NCI-H82 treated with DMSO at 0.1 percent for 48 hours (cell line): Measurements from ENCODE around the gene ZCCHC18.

ENCODE experiments used
- DNase-seq: peaks from one replicate; lab custom pipeline; 2025; ENCODE audit not compliant: unreplicated experiment; lab: John Stamatoyannopoulos, UW

The ZCCHC18 gene

DNA sequence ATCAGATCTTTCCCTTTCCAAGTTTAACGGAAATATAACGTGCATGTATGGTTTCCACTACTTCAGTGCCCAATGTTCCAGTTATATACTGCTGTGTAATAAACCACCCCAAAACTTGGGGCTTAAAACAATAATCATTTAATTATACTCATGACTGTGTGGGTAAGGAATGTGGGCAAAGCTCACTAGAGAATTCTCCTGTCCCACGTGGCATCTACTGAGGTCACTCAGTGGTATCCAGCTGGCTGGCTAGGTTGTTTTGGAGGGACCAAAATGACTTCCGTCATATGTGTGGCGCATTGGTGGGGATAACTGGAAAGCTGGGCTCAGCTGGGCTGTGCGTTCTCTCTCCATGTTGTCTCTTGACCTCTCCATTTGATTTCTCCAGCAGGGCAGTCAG is 18.5 kb downstream of the ZCCHC18 start:
- no peak for DNase-seq

DNA sequence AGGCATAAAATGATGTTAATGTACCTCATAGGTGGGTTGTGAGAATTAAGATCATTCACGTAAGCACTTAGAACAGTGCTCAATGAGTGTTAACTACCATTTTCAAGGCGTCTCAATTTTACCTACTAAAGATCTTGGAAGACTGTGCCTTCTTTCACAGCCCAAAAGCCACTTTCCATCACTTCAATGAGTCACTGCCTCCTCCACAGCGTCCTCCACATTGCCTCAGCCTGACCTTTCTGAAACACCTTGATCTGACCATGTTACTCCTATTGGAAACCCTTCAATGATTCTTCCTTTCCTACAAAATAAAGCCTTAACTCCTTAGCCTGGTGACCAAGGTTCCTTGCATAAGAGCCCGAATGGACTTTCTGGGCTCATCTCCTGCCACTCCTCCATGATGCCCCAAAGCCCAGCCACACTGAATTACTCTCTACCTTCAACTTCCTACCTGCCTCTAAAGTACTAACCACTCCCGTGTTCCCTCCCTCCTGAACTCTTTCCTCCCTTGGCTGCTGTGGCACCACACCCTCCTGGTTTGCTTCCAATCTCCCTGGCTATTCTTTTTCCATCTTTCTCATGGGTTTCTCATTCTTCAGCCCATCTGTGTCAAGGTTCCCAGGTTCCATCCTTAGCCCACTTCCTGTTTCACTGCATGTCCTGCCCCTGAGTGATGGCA is 22.4 kb downstream of the ZCCHC18 start:
- DNase-seq: no peak

DNA sequence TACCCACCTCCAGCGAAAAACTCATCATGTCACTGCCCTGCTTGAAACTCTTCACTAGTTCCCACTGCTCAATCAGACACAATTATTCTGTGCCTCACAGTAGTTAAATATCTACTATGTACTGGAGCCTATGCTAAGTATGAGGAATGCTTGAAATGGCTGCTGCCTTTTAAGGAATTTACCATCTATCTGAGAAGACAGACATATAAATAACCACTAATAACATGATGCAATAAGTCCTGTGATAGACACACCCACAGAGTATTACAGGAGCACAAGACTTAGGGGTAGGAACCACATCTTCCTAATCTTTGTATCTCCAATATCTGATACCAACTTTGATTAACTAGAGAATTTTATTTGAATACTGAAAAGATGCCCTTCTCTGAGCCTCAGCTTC is 23.4 kb downstream of the ZCCHC18 start:
- DNase-seq: no peak

DNA sequence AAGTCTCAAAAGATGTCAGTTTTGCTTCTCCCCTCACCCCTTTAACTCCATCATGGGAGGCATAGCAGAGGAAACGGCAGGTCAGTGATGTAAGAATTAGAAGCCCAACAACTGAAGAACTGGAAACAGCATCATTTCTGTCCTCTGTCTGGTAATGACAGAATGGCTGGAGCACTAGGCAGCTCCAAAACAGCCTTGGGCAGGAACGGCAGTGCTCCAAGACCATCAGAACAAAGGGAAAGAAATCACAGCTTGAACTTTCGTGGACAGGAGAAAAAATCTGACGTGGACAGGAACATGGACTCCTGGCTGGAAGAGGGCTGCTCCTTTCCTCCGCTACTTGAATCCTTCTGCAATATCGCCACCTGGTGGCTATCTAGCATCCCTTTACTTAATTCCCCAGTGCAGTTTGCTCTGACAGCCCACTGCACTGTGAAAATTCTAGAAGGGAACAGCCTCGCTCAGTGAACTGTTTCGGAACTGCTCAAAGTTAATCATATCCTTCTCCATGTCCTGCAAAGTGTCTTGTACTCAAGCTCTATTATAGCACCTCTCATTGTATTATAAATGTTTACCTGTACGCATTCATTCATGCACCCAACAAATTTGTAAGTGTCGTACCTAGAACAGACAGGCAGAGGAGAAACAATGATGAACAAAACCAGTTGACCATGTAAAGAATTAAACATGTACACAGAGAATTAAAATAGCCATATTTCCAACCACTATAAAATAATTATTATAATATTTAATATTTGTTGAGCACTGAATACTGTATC is 24.1 kb downstream of the ZCCHC18 start:
- DNase-seq: peak; percentile 30

DNA sequence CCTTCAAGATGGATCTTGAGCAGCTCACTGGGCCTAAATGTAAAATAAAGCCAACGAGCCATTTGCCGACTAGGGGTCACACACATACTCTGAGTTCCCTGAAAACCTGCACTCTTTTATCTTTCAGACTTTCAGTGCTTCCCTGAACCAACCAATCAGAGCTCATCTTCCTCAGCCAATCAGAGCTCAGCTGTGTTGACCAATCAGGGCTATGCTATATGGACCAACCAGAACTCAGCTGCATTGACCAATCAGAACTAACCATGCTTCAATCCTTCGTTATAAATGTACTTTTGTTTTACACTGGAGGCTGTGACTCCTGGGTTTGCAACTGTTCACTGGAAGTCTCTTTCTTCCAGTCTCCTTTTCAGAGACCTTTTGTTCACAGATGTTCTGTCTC is 25.2 kb downstream of the ZCCHC18 start:
- DNase-seq: no peak

DNA sequence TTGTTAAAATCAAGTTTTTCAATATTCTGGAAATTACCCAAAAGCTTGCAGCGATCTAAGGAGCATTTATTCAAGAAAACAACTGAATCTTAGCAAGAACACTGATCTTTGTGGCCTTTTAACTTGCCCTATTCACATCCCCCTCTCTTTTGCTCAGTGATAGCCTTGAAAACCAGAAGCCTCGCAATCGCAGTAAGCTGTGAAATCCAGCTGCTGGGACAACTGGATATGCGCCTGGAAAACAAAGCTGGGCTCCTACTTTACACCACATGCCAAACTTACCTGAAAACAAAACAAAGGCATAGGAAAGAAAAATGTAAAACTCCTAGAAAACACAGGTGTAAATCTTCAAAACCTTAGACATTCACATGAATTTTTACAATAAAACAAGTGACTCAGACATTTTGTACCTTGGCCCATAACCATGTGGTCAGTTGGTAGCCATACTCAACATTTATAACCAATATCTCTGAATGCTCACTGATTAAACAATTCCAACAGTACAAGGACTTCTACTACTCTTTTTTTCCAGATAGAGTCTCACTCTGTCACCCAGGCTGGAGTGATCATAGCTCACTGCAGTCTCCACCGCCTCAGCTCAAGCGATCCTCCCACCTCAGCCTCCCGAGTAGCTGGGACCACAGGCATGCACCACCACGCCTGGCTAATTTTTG is 28.9 kb downstream of the ZCCHC18 start:
- no peak for DNase-seq

DNA sequence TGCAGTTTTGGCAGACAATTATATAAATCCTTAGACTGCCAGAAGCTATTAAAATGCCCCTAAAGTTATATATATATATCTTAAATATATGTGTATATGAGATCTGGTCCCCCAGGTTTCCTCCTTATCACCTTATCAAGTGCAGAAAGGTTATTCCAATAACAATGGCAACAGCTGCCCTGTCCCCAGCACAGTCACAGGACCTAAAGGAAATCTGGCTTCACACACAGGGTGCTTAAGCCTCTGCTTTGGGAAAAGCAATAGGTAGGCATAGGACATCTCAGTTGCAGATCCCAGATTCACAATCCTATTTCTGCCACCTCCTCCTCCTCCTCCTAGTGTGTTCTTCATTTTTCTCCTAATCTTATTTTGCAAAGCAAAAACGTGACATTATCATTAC is 38.7 kb downstream of the ZCCHC18 start:
- no peak for DNase-seq

DNA sequence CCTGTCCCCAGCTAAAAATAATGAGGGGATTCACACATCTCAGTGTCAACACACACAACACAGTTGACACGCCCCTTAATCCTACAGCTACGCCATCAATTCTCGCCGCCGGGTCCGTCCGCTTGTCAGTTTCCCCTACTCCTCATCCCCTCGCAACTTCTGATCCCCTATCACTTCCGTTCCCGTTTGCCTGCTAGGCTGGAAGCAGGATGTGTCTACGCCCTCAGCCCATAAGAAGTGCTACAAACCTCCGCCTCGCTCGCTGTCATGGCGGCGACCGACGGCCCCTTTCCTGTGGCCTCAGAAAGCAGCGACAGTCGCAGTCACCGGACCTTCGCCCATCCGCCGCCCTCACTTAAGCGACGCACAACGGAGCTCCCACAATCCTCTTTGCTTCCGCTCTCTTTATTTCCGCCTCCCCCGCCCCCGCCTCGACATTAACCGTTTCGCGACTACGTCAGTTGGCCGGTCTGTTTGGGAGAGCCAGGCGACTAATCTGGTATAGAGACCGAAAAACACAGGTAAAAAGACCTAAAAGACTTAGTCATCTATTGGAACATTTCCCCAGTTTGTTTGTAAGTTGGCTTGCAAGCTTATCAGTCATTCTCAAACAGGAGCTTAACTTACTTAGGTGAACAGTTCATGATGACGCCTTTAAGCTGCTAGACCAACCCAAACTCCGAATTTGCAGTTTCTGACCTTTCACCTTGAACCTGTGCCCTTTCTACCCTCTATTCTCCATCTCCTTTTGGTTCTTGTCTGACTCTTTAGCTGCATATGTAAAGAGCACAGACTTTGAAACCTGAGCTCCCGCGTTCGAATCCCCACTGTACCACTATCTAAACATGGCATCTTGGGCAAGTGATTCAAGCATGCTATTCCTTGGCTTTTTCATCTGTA is 44.6 kb downstream of the ZCCHC18 start, which contains the start of gene SLC25A53:
TSS of gene SLC25A53 (minus strand) at position 380 of the 900 bp plus-strand sequence. CDS start 51,752 bp downstream, outside the sequence.
- peak; percentile 89 for DNase-seq
